Testis (tissue), 3 donors: ENCODE measurements around the gene PRTFDC1. TPM values are rescaled to one million over a fixed set of nuclear protein-coding genes. Genes with fewer than 3 reads are reported as not detected.

Experiments used
- DNase-seq: peaks from one replicate; pipeline ENCODE4 v3.0.0-alpha.2; 2019
- H3K27ac ChIP-seq, 2 donors: fragments of 200-600 bp; sonication (generic); one replicate each; pipeline ENCODE4 v1.5.1; 2019
- H3K27me3 ChIP-seq: fragments of 200-600 bp; sonication (generic); one replicate; pipeline ENCODE4 v1.5.1; 2019
- H3K36me3 ChIP-seq: fragments of 200-600 bp; sonication (generic); one replicate; pipeline ENCODE4 v1.5.1; 2017; ENCODE audit warnings: low read depth; ENCODE audit errors: missing control alignments
- H3K4me1 ChIP-seq: fragments of 200-600 bp; sonication (generic); one replicate; pipeline ENCODE4 v1.5.1; 2019
- H3K4me3 ChIP-seq, 2 donors: fragments of 200-600 bp; sonication (generic); one replicate each; pipeline ENCODE4 v1.5.1; 2017 to 2019
- H3K9me3 ChIP-seq: fragments of 200-600 bp; sonication (generic); one replicate; pipeline ENCODE4 v1.5.1; 2017
- POLR2A ChIP-seq: fragments of 450-650 bp; IDR thresholded peaks from one replicate; pipeline ENCODE4 v1.6.1; 2017; ENCODE audit warnings: antibody characterized with exemption, mild to moderate bottlenecking, moderate library complexity
- WGBS, 2 donors: methylation state at CpG; one replicate each; pipeline ENCODE4 v1.1.5; 2018; 5-methylcytosine and 5-hydroxymethylcytosine counted together
- intact Hi-C: fragments of 100-400 bp; cut with DNase I; formaldehyde crosslinking; loops from one replicate; pipeline ENCODE4 v1.15.1; 2023; ENCODE audit warnings: low total_unique reads
- polyA plus RNA-seq: library from polyadenylated mRNA; stranded (reverse); fragments of 350-450 nt; fragmentation: Illumina TruSeq; extraction: RNeasy Lipid Tissue Mini Kit (QIAGEN cat#74804); gene quantifications from one replicate; pipeline ENCODE4 v1.2.3, GENCODE V29; 2014; ENCODE audit warnings: low read depth, low replicate concordance; ENCODE audit not compliant: insufficient read depth
- total RNA-seq, 2 donors: library from RNA; depleted of rRNA; stranded (reverse); fragments of >200 nt; gene quantifications; one replicate each; pipeline ENCODE4 v1.2.3, GENCODE V29; 2016
- TF ChIP-seq, protein P1 (sequence below), 3 experiments: fragments of 450-650 bp in 2 of 3; fragments of 200-600 bp in 1 of 3; sonication (generic) in 1 of 3; IDR thresholded peaks; one replicate each; pipeline ENCODE4 v1.5.1; 2016 to 2019; ENCODE audit warnings: antibody characterized with exemption in 3 of 3, mild to moderate bottlenecking in 2 of 3, moderate library complexity in 1 of 3

PRTFDC1 gene
- total and polyA plus RNA-seq, 3 donors from 2014 or later, result 1.2 to 3.5 (median 2.7) TPM

GRCh38 chr10:24862589-24862988 lies 89.8 kb downstream of the PRTFDC1 start:
- Histone ChIP-seq H3K9me3 (no peaks in the 10 kb centered on the region), H3K27ac (no peak overlapping the region), H3K4me1 (no peaks in the 10 kb centered on the region), H3K4me3 (no peak overlapping the region), H3K36me3 (no peaks in the 10 kb centered on the region), H3K27me3 (no peaks in the 10 kb centered on the region)
- DNase-seq, result no peak
- no peak for TF ChIP-seq POLR2A
- TF ChIP-seq, protein P1, sequence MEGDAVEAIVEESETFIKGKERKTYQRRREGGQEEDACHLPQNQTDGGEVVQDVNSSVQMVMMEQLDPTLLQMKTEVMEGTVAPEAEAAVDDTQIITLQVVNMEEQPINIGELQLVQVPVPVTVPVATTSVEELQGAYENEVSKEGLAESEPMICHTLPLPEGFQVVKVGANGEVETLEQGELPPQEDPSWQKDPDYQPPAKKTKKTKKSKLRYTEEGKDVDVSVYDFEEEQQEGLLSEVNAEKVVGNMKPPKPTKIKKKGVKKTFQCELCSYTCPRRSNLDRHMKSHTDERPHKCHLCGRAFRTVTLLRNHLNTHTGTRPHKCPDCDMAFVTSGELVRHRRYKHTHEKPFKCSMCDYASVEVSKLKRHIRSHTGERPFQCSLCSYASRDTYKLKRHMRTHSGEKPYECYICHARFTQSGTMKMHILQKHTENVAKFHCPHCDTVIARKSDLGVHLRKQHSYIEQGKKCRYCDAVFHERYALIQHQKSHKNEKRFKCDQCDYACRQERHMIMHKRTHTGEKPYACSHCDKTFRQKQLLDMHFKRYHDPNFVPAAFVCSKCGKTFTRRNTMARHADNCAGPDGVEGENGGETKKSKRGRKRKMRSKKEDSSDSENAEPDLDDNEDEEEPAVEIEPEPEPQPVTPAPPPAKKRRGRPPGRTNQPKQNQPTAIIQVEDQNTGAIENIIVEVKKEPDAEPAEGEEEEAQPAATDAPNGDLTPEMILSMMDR (IDR thresholded peaks at IDR 0.05), result no peak
- intact Hi-C loops, result no loop called here
- 93 to 96% methylated on average over 3 of the region's 3 CpGs for WGBS, 2 donors

DNA sequence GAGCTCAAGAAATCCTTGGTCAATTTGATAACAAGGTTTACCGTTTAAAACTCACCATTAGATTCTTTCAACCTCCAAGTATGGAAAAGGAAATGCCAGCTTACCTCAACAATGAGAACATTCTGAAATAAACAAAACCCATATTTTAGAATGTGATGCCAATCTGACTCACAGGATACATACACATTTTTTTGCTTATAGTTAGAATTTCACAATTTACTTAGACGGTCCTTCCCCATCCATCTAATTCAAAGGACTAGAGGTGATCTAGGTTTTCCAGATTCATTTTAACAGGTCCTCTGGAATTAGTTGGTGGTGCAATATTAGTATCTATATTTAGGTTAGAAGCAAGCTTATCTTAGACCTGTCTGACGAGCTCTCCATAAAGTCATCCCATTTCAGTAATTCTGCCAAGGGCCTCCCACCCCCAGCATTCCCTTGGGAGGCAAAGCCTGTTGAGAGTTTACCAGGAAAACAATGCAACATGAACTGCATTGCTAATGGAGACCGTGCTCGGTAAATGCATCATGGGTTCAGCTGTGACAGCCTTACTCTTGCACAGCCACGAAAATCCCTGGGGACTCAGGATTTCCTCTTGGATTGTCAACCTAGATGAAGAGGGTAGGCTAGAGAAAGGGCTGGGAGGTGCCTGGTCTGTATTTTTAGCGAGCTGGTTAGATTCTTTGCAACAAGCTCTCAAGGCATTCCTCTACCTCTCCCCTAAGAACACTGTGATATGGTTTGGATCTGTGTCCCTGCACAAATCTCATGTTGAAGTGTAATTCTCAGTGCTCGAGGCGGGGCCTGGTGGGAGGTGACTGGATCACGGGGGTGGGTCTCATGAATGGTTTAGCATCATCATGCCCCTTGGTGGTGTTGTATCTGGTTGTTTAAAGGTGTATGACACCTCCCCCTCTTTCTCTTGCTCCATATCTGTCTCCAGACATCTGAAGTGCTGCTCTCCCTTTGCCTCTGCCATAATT lies 93.8 kb downstream of the PRTFDC1 start:
- no peak for TF ChIP-seq POLR2A
- TF ChIP-seq, protein P1 (IDR thresholded peaks at IDR 0.05), result no peak
- no peaks in the 10 kb centered on the region for H3K4me1 ChIP-seq
- H3K27ac ChIP-seq, result no peak overlapping the region
- WGBS, 2 donors, result 77 to 78% methylated on average over 10 of the region's 10 CpGs
- no peak for DNase-seq
- no peaks in the 10 kb centered on the region for H3K27me3 ChIP-seq
- no peaks in the 10 kb centered on the region for H3K9me3 ChIP-seq
- H3K36me3 ChIP-seq, result no peaks in the 10 kb centered on the region
- no peak overlapping the region for H3K4me3 ChIP-seq
- intact Hi-C loops, result no loop called here

- Histone ChIP-seq H3K4me1 (no peaks in the 10 kb centered on the region), H3K9me3 (no peaks in the 10 kb centered on the region), H3K27ac (no peak overlapping the region), H3K36me3 (no peaks in the 10 kb centered on the region), H3K27me3 (no peaks in the 10 kb centered on the region), H3K4me3 (no peak overlapping the region)
- DNase-seq, result no peak
- TF ChIP-seq, protein P1 (IDR thresholded peaks at IDR 0.05), result no peak
- no peak for TF ChIP-seq POLR2A
- intact Hi-C loops, result no loop called here
- WGBS, 2 donors, result 79 to 94% methylated on average over 8 of the region's 8 CpGs
Observed at GRCh38 chr10:24857031-24857725, 95.2 kb downstream of the PRTFDC1 start.

- H3K36me3 ChIP-seq, result no peaks in the 10 kb centered on the region
- no peak for DNase-seq
- H3K4me3 ChIP-seq, result no peak overlapping the region
- no peaks in the 10 kb centered on the region for H3K9me3 ChIP-seq
- WGBS, 2 donors, result 90 to 93% methylated on average over 6 of the region's 6 CpGs
- intact Hi-C loops, result no loop called here
- TF ChIP-seq, protein P1 (IDR thresholded peaks at IDR 0.05), result no peak
- TF ChIP-seq POLR2A, result no peak
- H3K27me3 ChIP-seq, result no peaks in the 10 kb centered on the region
- no peak overlapping the region for H3K27ac ChIP-seq
- no peaks in the 10 kb centered on the region for H3K4me1 ChIP-seq
Observed at GRCh38 chr10:24854256-24854655, 98.2 kb downstream of the PRTFDC1 start.
